ENCODE results near the gene PHC2.

The PHC2 gene, protein sequence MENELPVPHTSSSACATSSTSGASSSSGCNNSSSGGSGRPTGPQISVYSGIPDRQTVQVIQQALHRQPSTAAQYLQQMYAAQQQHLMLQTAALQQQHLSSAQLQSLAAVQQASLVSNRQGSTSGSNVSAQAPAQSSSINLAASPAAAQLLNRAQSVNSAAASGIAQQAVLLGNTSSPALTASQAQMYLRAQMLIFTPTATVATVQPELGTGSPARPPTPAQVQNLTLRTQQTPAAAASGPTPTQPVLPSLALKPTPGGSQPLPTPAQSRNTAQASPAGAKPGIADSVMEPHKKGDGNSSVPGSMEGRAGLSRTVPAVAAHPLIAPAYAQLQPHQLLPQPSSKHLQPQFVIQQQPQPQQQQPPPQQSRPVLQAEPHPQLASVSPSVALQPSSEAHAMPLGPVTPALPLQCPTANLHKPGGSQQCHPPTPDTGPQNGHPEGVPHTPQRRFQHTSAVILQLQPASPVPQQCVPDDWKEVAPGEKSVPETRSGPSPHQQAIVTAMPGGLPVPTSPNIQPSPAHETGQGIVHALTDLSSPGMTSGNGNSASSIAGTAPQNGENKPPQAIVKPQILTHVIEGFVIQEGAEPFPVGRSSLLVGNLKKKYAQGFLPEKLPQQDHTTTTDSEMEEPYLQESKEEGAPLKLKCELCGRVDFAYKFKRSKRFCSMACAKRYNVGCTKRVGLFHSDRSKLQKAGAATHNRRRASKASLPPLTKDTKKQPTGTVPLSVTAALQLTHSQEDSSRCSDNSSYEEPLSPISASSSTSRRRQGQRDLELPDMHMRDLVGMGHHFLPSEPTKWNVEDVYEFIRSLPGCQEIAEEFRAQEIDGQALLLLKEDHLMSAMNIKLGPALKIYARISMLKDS
- 41.7 reads per million, percentile 64 among the genes with 10 or more reads in this experiment for total RNA-seq

DNA sequence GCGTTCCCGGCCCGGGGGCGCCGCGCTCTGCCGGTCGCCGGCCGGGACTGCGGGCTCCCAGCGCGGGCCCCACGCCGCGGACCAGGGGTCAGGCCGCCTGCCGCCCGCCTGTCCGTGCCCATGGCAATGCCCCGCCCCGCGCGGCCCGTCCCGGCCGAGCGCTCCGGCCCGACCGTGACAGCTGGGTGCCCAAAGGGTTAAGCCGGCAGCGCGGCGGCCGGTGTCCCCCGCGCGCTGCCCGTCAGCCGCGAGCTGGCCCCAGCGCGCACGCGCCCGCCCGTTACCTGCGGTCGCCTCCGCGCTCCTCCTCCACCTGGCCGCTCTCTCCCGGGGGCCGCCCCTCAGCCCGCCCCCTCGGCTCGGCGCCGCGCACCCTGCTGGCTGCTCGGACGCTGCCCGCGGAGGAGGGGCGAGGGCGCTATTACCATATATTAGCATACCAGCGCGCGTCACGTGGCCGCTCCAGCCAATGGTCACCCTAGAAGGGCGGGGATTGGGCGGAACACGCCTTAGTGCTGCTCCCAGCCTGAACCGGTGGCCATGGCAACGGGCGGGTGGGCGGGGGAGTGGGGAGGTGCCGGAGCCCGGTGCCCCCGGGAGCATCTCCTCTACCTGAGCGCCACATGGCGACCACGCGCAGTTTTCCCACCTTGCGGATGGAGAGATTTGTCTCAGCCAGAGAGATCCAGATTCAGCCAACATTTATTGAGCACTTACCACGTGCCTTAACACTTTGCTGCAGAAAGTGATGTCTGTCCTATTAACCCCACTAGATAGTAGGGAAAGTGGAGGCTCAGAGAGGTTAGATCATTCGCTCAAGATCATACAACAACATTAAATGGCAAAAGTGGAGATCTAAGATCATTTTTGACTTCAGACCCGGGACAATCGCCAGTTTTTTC lies at the start of gene PHC2:
TSS of gene PHC2 (minus strand) at position 404 of the 902 bp plus-strand sequence. CDS start 55,556 bp downstream, outside the sequence.
- peak; percentile 80 for DNase-seq

DNA sequence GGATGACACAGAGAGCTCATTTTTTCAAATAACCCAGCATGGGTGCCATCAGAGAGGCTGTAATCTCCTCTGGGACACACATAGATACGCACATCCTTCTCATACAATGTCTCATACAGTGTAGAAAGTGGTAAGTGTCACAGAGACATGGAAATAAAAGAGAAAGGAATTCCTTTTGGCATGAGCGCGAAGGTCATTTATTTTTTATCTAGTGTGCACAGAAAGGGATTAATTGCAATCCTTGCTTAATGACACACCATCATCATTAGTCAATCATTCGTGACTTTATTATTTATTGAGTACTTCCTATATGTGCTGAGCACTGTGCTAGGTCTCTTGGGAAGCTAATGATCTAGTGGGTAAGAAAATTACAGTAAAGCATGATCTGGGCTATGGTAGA lies 46.6 kb upstream of the PHC2 start:
- no peak for DNase-seq

DNA sequence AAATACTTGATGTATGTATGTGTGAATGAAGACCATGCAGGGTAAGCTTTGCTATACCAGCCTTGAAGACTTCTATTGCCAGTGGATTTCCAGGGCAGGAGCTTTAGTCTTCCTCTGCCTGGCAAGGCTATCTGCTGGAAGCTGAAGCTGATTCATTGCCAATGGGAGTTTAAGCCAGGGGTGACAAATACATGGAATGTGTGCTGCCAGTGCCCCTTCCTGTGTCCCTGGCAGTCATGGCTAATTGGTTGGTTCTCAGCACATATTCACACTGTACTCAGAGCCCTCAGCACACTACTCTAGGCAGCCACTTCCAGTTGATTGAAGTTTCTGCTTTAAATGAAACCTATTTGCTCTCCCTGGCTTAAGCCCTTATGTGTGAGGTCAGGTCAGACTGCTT lies 43.0 kb upstream of the PHC2 start:
- no peak for DNase-seq

DNA sequence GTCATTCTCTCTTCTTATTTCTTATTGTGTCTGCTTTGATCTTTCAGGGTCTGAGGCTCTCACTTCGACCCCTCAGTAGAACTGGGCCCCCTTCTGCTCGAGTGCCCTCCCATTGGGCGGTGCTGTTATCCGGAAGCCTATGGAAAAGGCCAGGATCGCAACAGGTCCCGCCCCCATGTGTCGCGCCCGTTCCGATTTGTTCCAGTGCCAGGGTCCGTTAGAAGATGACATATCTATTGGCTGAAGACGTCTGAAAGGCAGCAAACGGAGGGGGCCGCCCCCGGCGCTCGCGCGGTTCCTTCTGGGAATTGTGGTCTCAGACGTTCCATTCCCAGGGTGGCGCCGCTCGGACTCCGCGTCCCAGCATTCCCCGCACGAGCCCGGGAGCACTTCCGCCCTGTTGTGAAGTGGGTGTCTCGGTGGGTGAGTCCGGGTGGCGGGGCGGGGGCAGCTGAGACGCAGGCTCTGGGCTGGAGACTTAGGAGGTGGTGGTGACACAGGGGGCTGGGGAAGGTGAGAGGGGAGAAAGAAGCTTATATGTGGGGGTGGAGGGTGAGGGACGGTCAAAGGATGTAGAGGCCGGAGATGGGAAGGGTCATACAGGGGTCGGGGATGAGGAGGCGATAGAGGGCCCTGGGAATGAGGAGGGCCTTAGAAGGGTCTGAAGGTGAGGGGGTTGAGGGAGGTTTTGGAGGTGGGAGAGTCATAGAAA lies 41.5 kb upstream of the PHC2 start, which contains the start of gene ZSCAN20:
TSS of gene ZSCAN20 (plus strand) at position 377 of the 712 bp plus-strand sequence. CDS start 6,644 bp downstream, outside the sequence.
- DNase-seq, result peak; percentile 73

DNA sequence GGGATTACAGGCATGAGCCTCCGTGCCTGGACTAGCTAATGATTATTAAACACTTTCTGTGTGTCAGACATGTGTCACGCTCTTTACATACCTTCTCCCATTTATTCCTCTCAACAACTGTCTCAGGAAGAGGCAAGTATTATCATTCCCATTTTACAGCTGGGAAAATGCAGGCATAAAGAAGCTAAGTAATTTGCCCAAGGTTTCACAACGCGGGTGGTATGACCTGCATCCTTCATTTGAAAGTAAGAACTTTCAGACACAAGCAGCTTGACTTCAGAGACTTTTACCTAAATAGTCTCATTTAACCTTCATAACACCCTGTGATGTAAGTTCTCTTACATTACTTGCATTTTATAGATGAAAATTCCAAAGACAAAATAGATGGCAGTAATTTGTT lies 40.5 kb upstream of the PHC2 start:
- DNase-seq, result no peak

DNA sequence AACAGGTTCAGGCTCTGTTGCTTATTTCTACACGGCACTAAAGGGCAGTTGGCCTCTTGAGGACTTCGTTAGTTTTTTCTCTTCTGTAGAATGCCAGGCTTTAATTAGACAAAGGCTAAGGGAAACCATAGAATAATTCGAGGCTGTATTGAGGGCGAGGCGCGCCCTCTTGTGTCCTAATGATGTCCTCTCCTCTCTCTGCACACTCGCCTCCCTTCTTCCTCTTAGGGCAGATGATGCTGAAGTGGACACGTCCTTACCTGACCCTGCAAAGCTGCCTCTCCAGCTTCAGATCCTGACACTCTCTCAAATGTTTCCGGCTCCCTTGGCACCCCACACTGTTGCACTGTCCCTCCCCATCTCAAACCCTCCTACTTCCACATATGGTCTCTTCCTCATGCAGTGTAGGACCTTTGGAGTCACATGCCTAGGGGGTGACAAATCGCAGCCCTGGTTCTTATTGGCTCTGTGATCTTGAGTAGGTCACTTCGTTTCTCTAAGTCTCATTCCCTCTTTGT lies 39.7 kb upstream of the PHC2 start:
- DNase-seq, result peak; percentile 16

DNA sequence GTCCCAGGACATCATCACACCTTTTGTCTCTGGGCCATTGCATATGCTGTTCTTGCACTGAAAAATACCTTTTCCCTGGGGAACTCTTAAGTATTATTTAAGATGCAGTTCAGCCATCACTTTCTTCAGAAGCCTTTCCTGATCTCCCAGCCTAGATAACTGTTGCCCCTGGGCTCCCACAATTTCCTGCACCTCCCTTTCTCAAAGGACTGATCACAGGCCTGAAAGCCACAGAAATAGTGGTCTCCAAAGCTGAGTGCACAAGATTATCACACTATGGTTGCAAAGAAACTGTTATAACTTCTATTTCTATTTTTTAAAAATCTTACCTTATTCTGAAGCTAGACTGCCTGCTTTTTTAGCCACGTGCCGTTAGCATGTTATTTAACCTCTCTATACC lies 38.8 kb upstream of the PHC2 start:
- DNase-seq, result no peak

DNA sequence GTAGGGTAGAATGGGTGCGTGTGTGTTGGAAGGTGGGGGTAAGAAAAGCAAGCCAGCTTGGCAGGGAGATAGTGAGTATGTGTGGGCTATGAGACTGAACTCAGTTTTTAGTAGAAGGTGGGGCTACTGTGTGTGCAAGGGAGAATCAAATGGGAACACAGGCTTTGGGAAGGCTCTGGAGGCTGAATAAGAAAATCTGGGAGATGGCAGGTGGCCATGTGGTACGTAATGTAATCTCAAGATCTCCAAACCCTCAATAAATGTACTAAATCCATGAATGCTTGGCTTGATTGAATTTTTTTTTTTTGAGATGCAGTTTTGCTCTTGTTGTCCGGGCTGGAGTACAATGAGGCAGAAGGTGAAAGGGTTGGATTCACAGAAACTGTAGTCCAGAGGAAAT lies 38.1 kb upstream of the PHC2 start:
- DNase-seq, result no peak

DNA sequence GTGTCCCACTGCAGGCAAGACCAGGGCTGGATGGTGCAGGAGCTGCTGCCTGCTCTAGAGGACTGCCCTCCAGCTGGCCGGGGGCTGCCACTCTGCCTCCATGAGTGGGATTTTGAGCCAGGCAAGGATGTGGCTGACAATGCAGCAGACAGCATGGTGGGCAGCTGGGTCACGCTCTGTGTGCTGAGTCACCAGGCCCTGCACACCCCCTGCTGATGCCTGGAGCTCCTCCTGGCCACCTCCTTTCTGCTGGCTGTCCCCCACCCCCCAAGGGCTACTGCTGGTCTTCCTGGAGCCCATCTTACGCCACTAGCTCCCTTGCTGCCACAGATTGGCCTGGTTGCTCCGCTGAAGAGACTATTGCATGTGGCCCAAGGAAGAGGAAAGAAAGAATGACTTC lies 37.6 kb upstream of the PHC2 start:
- DNase-seq, result no peak

DNA sequence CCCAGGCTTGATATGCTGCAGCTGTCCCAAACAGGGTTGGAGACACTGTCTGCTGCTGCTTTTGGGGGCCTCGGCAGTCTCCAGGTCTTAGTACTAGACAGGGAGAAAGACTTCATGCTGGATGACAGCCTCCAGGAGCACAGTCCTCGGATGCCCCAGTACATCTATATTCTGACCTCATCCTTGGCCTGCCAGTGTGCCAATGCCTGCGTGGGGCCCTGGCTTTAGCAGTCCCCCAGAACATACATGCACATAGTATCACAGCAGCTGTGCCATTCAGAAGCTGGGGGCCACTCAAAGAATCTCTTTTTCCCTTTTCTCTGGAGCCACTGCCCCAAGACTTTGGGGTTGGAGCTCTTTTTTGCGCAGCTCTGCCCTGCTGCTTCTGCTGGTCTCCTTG lies 37.1 kb upstream of the PHC2 start:
- DNase-seq, result no peak

DNA sequence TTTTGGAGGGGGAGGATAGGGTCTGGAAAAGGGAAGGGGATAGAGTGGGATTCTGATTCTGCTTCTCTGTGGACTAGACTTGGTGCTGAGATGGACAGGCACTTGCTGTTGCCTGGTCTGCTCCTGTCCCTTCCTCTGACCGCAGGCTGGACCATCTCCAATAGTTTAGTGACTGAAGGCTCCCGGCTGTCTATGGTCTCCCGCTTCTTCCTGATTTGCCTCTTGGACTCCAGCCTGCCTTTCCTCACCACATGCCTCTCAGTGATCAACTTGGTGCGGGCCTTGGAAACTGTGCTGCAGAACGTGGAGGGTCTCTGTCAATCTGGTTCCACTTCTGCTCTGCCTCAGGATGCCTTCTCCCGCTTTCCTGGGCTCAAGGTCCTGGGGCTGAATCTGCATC lies 35.3 kb upstream of the PHC2 start:
- DNase-seq, result no peak

DNA sequence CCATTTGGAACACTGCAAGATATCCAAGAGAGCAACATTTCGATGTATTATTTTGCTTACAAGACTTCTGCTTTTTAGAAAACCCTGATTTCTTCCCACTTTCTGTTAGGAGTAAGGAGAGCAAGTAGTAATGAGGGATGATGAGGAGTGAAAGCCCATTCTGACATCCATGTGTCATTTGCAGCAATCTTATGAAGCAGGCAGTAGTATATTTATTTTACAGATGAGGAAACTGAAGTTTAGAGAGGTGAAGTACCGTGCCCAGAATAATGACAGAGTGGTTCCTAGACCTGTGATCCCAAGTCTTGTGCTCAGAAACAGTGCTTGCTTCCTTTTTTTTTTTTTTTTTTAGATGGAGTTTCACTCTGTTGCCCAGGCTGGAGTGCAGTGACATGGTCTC lies 34.4 kb upstream of the PHC2 start:
- no peak for DNase-seq

DNA sequence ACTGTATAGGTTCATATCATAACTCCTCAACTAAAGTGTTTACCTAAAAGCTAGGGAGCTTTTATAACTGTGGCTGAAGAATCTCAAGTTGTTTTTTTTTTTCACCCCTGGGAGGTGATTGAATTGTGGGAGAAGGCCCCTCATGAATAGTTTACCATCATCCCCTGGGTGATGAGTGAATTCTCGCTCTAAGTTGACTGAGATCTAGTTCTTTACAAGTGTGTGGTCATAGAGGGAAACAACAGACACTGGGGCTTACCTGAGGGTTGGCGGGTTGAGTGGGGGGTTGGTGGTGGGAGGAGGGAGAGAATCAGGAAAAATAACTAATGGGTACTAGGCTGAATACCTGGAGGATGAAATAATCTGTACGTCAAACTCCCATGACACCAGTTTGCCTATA lies 33.7 kb upstream of the PHC2 start:
- DNase-seq, result no peak

DNA sequence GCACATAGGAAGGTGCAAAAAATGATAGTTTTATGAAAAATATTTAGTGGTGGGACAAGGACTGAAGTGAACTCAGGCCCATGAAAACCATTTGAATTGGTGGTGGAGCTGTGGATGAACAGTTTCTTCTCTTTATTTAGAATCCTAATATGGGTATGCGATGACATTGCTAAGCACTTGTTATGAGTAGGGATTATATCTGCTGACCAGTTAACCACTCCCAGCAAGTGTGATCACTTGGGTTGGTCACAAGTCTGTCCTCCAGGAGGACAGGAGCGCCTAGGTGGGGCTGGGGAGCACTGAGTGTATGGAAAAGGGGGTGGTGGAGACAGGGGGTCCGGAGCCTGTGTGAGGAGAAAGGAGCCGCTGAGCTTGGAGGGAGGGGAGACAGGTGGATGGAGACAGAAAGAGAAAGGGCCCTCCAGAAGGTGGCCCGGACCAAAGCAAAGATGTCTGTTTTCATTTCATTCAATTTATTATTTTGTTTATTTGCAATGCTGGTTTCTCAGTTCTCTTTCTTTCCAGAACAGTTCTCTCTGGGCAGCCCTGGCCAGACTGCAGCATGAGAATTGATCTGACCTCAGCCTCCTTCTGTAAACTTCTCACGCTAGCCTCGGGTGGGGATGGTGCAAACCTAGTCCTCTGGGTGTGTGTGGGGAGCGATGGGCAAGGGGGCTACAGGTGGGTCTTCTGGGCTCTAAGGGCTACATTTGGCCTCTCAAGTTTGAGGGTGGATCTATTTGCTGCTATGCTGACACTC lies 31.7 kb upstream of the PHC2 start:
- DNase-seq, result no peak

DNA sequence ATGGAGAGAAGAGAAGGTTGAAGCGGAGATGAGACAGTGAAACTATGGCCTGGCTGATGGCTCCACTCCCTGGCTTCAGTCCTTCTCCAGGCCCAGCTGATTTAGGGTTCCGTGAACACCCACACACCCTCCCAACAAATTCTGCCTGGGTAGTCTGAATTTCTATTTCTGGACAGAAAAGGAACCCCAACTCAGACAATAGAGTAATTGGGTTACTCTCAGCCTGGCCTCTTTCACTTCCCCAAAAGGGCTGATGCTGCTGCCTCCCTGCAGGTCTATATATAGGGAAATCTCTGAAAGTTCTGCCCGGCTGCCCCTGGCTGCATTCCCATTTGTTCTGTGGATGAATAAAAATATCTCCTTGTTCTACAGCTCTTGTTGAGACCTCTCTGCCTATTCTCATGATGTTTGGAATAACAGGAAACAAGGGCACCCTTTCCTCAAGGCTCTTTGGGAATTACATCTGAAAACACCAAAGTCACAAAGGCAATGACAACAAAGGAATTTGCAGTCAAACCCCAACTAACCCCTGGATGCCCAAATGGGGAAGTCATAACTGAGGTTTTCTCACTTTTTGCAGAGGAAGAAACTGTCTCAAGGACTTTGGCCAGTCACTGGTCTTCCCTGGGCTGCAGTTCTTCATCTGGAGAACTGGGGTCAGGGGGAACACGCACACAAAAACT lies 30.2 kb upstream of the PHC2 start:
- no peak for DNase-seq

DNA sequence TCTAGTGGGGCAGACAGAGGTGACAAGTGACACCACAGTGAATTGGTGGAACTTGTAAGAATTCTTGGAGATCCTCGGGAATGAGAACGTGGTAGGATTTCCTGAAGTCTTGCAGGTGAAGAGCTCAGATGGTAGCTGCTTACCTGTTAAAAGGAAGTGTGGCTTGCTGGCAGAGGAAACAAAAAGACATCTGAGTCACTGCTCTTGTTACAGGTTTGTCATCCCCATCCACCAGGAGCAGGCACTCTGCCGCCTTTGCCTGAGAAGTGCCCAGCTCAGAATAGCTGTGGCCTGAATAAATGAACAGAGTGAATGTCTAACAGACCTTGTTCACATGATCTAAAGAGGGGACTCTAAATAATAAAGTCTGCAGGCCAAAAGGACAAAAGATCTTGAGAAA lies 29.2 kb upstream of the PHC2 start:
- DNase-seq, result no peak

DNA sequence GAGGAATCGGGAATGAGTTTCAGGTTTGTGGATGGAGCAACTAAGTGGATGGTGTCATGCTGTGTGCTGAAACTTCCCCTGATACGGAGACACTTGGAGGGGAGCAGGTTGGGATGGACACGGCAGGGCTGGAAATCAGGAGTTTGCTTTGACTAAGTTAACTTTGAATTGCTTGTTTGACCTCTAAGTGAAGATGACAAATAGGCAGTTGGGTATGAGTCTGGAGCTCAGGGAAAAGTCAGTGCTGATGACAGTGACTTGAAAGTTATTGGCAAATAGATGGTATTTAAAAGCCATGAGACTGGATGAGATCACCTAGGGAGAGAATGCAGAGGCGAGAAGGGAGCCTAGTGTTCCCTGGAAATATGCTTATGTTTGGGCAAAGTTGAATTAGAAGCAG lies 28.8 kb upstream of the PHC2 start:
- DNase-seq, result no peak

DNA sequence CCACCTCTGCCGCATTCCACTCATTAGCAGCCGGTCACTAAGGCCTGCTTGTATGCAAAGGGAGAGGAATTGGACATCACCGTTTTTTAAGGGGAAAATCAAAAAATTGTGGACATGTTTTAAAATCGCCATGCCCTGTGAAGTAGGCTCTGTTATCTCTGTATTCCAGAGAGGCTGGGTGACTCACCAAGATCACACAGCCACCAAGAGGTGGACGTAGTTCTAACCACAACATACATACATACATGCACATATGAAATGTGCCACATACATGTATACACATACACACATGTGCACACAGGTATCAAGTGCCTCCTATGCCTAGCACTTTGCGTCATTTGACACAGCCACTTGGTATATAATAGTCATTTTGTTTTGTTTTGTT lies 25.6 kb upstream of the PHC2 start:
- DNase-seq, result no peak

DNA sequence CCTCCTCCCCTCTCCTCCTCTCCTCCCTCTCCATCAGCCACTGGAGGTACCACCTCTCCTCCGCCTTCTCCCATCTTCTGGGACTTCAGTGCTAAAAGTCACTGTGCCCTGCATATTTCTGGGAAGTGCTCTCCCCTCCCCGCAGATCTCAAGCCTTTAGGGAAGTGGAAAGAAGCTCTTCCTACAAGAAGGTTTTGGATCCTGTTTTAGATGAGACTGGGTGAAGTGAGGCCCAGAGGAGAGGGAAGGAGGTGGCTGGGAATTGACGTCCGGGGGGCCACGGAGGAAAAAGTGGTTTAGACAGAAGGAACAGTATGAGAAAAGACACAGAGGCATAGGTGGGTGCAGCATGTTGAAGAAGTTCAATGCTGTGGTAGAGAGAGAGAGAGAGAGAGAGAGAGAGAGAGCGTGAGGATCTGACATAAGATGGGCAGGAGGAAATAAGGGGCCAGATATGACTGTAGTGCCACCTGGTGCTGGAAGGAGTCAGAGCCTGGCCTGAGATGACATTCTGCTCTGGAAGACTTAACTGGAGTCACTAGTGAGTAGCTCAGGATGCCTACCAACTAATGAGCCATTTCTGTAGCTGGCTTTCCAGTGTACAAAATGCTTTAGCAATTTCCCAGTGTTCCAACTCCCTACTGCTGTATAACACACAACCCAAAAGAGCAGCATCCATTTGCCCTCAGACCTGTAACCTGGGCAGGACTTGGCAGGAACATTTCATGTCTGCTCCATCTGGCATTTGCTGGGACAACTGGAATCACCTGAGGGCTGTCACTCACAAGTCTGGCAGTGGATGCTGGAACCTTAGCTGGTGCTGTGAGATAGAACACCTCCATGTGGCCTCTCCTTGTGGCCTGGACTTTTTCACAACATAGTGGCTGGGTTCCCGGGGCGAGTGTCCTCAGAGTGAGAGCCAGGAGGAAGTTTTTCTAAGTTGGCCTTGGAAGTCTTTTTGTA lies 24.9 kb upstream of the PHC2 start:
- no peak for DNase-seq
